Measurements from ENCODE around the gene ME2. TPM values are rescaled to one million over a fixed set of nuclear protein-coding genes. Genes with fewer than 3 reads are reported as not detected.
A peak's percentile ranks its signal among the peaks of the same experiment; 100 is the strongest.
"Not testable (repeated sequence)": the region's sequence is repeated elsewhere in the genome, so short reads cannot be mapped to it uniquely, and the experiment has no call there.

ME2 gene
- 115 and 117 TPM in 2 replicates for total RNA-seq

GRCh38 chr18:50878345-50879301 lies at the start of gene ME2:
Gene ME2, plus strand, starts transcription at chr18:50879118. Its CDS starts 16,703 bp downstream, at chr18:50895821.
- peak; percentile 89 for DNase-seq (ENCODE audit: low spot score)
- Mint-ChIP-seq H3K4me3 (ENCODE audit: low read depth) (peak within 1 kb of the TSS; percentile 98), H3K4me1 (ENCODE audit: low read depth) (peaks cover 19% of the 10 kb centered on the region), H3K9me3 (no peaks in the 10 kb centered on the region), H3K27me3 (ENCODE audit: low read depth) (peaks cover 6% of the 10 kb centered on the region), H3K27ac (peak within 1 kb of the TSS; percentile 99), H3K36me3 (ENCODE audit: low read depth) (peaks cover 10% of the 10 kb centered on the region)
- intact Hi-C loops (cut with micrococcal nuclease): loop anchor here (1.0 to 10.0 kb wide), 6 partner anchors 90 to 504 kb away; partner anchors contain the start of genes ELAC1, MEX3C, SKA1 and SMAD4

- intact Hi-C loops (cut with micrococcal nuclease): no loop called here
- H3K36me3 Mint-ChIP-seq (ENCODE audit: low read depth): no peaks in the 10 kb centered on the region
- no peaks in the 10 kb centered on the region for H3K9me3 Mint-ChIP-seq
- peaks cover 3% of the 10 kb centered on the region for H3K27me3 Mint-ChIP-seq (ENCODE audit: low read depth)
- no peaks in the 10 kb centered on the region for H3K4me1 Mint-ChIP-seq (ENCODE audit: low read depth)
- no peak for DNase-seq (ENCODE audit: low spot score)
- no peak overlapping the region for H3K27ac Mint-ChIP-seq
- no peak overlapping the region for H3K4me3 Mint-ChIP-seq (ENCODE audit: low read depth)
Measured at GRCh38 chr18:50829644-50830043, 49.3 kb upstream of the ME2 start.

- Mint-ChIP-seq H3K27me3 (ENCODE audit: low read depth) (peaks cover 5% of the 10 kb centered on the region), H3K4me1 (ENCODE audit: low read depth) (no peaks in the 10 kb centered on the region), H3K27ac (no peak overlapping the region), H3K4me3 (ENCODE audit: low read depth) (no peak overlapping the region), H3K36me3 (ENCODE audit: low read depth) (no peaks in the 10 kb centered on the region), H3K9me3 (no peaks in the 10 kb centered on the region)
- intact Hi-C loops (cut with micrococcal nuclease): no loop called here
- no peak for DNase-seq (ENCODE audit: low spot score)
Measured at GRCh38 chr18:50830544-50830943, 48.4 kb upstream of the ME2 start.

GRCh38 chr18:50832754-50833153 lies 46.2 kb upstream of the ME2 start:
- Mint-ChIP-seq H3K4me1 (ENCODE audit: low read depth) (peaks cover 3% of the 10 kb centered on the region), H3K36me3 (ENCODE audit: low read depth) (no peaks in the 10 kb centered on the region), H3K27ac (no peak overlapping the region), H3K9me3 (no peaks in the 10 kb centered on the region), H3K27me3 (ENCODE audit: low read depth) (peaks cover 11% of the 10 kb centered on the region), H3K4me3 (ENCODE audit: low read depth) (no peak overlapping the region)
- no peak for DNase-seq (ENCODE audit: low spot score)
- intact Hi-C loops (cut with micrococcal nuclease): no loop called here

GRCh38 chr18:50833496-50833895 lies 45.4 kb upstream of the ME2 start:
- intact Hi-C loops (cut with micrococcal nuclease): not testable (repeated sequence)

GRCh38 chr18:50836521-50836957 lies 42.4 kb upstream of the ME2 start:
- H3K36me3 Mint-ChIP-seq (ENCODE audit: low read depth): no peaks in the 10 kb centered on the region
- H3K4me3 Mint-ChIP-seq (ENCODE audit: low read depth): no peak overlapping the region
- H3K4me1 Mint-ChIP-seq (ENCODE audit: low read depth): peaks cover 3% of the 10 kb centered on the region
- DNase-seq (ENCODE audit: low spot score): no peak
- H3K9me3 Mint-ChIP-seq: no peaks in the 10 kb centered on the region
- intact Hi-C loops (cut with micrococcal nuclease): no loop called here
- no peak overlapping the region for H3K27ac Mint-ChIP-seq
- H3K27me3 Mint-ChIP-seq (ENCODE audit: low read depth): peaks cover 11% of the 10 kb centered on the region

More at GRCh38 chr18:50833496-50833895, 45.4 kb upstream of the ME2 start:
- H3K36me3 Mint-ChIP-seq (ENCODE audit: low read depth); H3K4me3 Mint-ChIP-seq (ENCODE audit: low read depth); H3K9me3 Mint-ChIP-seq; H3K4me1 Mint-ChIP-seq (ENCODE audit: low read depth); DNase-seq (ENCODE audit: low spot score); H3K27ac Mint-ChIP-seq: not testable (repeated sequence)
- H3K27me3 Mint-ChIP-seq (ENCODE audit: low read depth): peaks cover 11% of the 10 kb centered on the region

- intact Hi-C loops (cut with micrococcal nuclease): no loop called here
Measured at GRCh38 chr18:50839341-50839740, 39.6 kb upstream of the ME2 start.

GRCh38 chr18:50839996-50840395 lies 38.9 kb upstream of the ME2 start:
- intact Hi-C loops (cut with micrococcal nuclease): no loop called here
- no peak overlapping the region for H3K4me3 Mint-ChIP-seq (ENCODE audit: low read depth)
- peaks cover 10% of the 10 kb centered on the region for H3K27me3 Mint-ChIP-seq (ENCODE audit: low read depth)
- H3K4me1 Mint-ChIP-seq (ENCODE audit: low read depth): peaks cover 3% of the 10 kb centered on the region
- H3K9me3 Mint-ChIP-seq: no peaks in the 10 kb centered on the region
- no peaks in the 10 kb centered on the region for H3K36me3 Mint-ChIP-seq (ENCODE audit: low read depth)
- DNase-seq (ENCODE audit: low spot score): no peak
- H3K27ac Mint-ChIP-seq: no peak overlapping the region

More at GRCh38 chr18:50839341-50839740, 39.6 kb upstream of the ME2 start:
- no peaks in the 10 kb centered on the region for H3K9me3 Mint-ChIP-seq
- no peak for DNase-seq (ENCODE audit: low spot score)
- H3K27ac Mint-ChIP-seq: no peak overlapping the region
- peaks cover 10% of the 10 kb centered on the region for H3K27me3 Mint-ChIP-seq (ENCODE audit: low read depth)
- H3K4me1 Mint-ChIP-seq (ENCODE audit: low read depth): peaks cover 3% of the 10 kb centered on the region
- H3K4me3 Mint-ChIP-seq (ENCODE audit: low read depth): no peak overlapping the region
- H3K36me3 Mint-ChIP-seq (ENCODE audit: low read depth): no peaks in the 10 kb centered on the region

GRCh38 chr18:50842846-50843245 lies 36.1 kb upstream of the ME2 start:
- intact Hi-C loops (cut with micrococcal nuclease): no loop called here
- Mint-ChIP-seq H3K4me1 (ENCODE audit: low read depth) (peaks cover 3% of the 10 kb centered on the region), H3K36me3 (ENCODE audit: low read depth) (no peaks in the 10 kb centered on the region), H3K27ac (no peak overlapping the region), H3K4me3 (ENCODE audit: low read depth) (no peak overlapping the region), H3K27me3 (ENCODE audit: low read depth) (peaks cover 9% of the 10 kb centered on the region), H3K9me3 (no peaks in the 10 kb centered on the region)
- DNase-seq (ENCODE audit: low spot score): no peak

GRCh38 chr18:50844554-50844953 lies 34.4 kb upstream of the ME2 start:
- Mint-ChIP-seq H3K36me3 (ENCODE audit: low read depth) (no peaks in the 10 kb centered on the region), H3K4me1 (ENCODE audit: low read depth) (peaks cover 3% of the 10 kb centered on the region), H3K9me3 (no peaks in the 10 kb centered on the region), H3K4me3 (ENCODE audit: low read depth) (no peak overlapping the region), H3K27me3 (ENCODE audit: low read depth) (peaks cover 9% of the 10 kb centered on the region), H3K27ac (no peak overlapping the region)
- no peak for DNase-seq (ENCODE audit: low spot score)
- intact Hi-C loops (cut with micrococcal nuclease): no loop called here

GRCh38 chr18:50844960-50845359 lies 34.0 kb upstream of the ME2 start:
- no peak for DNase-seq (ENCODE audit: low spot score)
- Mint-ChIP-seq H3K9me3 (no peaks in the 10 kb centered on the region), H3K36me3 (ENCODE audit: low read depth) (no peaks in the 10 kb centered on the region), H3K4me3 (ENCODE audit: low read depth) (no peak overlapping the region), H3K27me3 (ENCODE audit: low read depth) (peaks cover 9% of the 10 kb centered on the region), H3K27ac (no peak overlapping the region), H3K4me1 (ENCODE audit: low read depth) (peaks cover 3% of the 10 kb centered on the region)
- intact Hi-C loops (cut with micrococcal nuclease): no loop called here

GRCh38 chr18:50847192-50847591 lies 31.7 kb upstream of the ME2 start:
- Mint-ChIP-seq H3K4me3 (ENCODE audit: low read depth) (no peak overlapping the region), H3K36me3 (ENCODE audit: low read depth) (no peaks in the 10 kb centered on the region), H3K9me3 (no peaks in the 10 kb centered on the region), H3K27ac (no peak overlapping the region), H3K27me3 (ENCODE audit: low read depth) (peaks cover 9% of the 10 kb centered on the region), H3K4me1 (ENCODE audit: low read depth) (peaks cover 3% of the 10 kb centered on the region)
- no peak for DNase-seq (ENCODE audit: low spot score)
- intact Hi-C loops (cut with micrococcal nuclease): no loop called here

- Mint-ChIP-seq H3K27me3 (ENCODE audit: low read depth) (peaks cover 12% of the 10 kb centered on the region), H3K9me3 (no peaks in the 10 kb centered on the region), H3K4me3 (ENCODE audit: low read depth) (no peak overlapping the region), H3K4me1 (ENCODE audit: low read depth) (peaks cover 3% of the 10 kb centered on the region), H3K27ac (no peak overlapping the region), H3K36me3 (ENCODE audit: low read depth) (no peaks in the 10 kb centered on the region)
- no peak for DNase-seq (ENCODE audit: low spot score)
- intact Hi-C loops (cut with micrococcal nuclease): no loop called here
Measured at GRCh38 chr18:50848061-50848551, 30.8 kb upstream of the ME2 start.

Measured in activated T-helper 2 cell treated with anti-CD3 and anti-CD28 coated beads, Interferon-gamma antibody, Interleukin-2, Interleukin-4, amounts not matched to agents 10 μg/mL and 5 μg/mL and 100 μg/mL, durations not matched to agents 14 hours and 24 hours and 36 hours (primary cell).